Right ventricle myocardium inferior (tissue), 1 donor: Measurements from ENCODE around the gene ANKRD44. TPM values are rescaled to one million over a fixed set of nuclear protein-coding genes. Genes with fewer than 3 reads are reported as not detected.

Experiments used
- ATAC-seq: fragments of 200-7000 bp; cut with Tn5 transposase; one replicate; pipeline ENCODE4 v1.9.1; 2020; ENCODE audit warnings: mild to moderate bottlenecking, moderate library complexity
- DNase-seq: peaks from one replicate; pipeline ENCODE4 v3.0.0; 2021; ENCODE audit errors: missing footprints
- intact Hi-C: fragments of 100-400 bp; cut with DNase I; formaldehyde crosslinking; loops from one replicate; pipeline ENCODE4 v1.11.0; 2022
- total RNA-seq: library from RNA; stranded (reverse); fragmentation: NEBNext Ultra II Directional; extraction: Animal tissue kit (Norgen Biotek cat#: 25700); gene quantifications from one replicate; pipeline ENCODE4 v1.2.1, GENCODE V29; 2021
- donor health status: DM: no; HTN: yes; CAD: no; lungs with severe emphysema.

The ANKRD44 gene
- total RNA-seq, 1 donor from 2014 or later, result 10.5 TPM

GRCh38 chr2:197201874-197202273 lies 108.7 kb downstream of the ANKRD44 start:
- no peak for DNase-seq
- no peak for ATAC-seq
- intact Hi-C loops, result no loop called here

- DNase-seq, result no peak
- ATAC-seq, result no peak
- intact Hi-C loops, result no loop called here
Observed at GRCh38 chr2:197200762-197201058, 109.9 kb downstream of the ANKRD44 start.

GRCh38 chr2:197200051-197200761 lies 110.4 kb downstream of the ANKRD44 start:
- intact Hi-C loops, result no loop called here
- DNase-seq (no peak), ATAC-seq (no peak)

GRCh38 chr2:197198890-197199289 lies 111.7 kb downstream of the ANKRD44 start:
- intact Hi-C loops, result no loop called here
- ATAC-seq, result peak; percentile 73
- peak; percentile 71 for DNase-seq

GRCh38 chr2:197197895-197198311 lies 112.7 kb downstream of the ANKRD44 start:
- no peak for DNase-seq
- no peak for ATAC-seq
- intact Hi-C loops, result no loop called here

- intact Hi-C loops, result no loop called here
- no peak for ATAC-seq
- no peak for DNase-seq
Observed at GRCh38 chr2:197196541-197197180, 113.9 kb downstream of the ANKRD44 start.

- DNase-seq, result no peak
- ATAC-seq, result no peak
- intact Hi-C loops, result loop anchor here (2.0 kb wide), 1 partner anchor 83 kb away; no protein-coding TSS in a partner anchor
Observed at GRCh38 chr2:197195518-197195917, 115.1 kb downstream of the ANKRD44 start.

GRCh38 chr2:197191940-197192322 lies 118.6 kb downstream of the ANKRD44 start:
- intact Hi-C loops, result loop anchor here (1.0 kb wide), 2 partner anchors 118 to 186 kb away; partner anchors contain the start of gene ANKRD44
- ATAC-seq (no peak), DNase-seq (no peak)

- ATAC-seq (no peak), DNase-seq (no peak)
- intact Hi-C loops, result loop anchor here (1.0 kb wide), 1 partner anchor 187 kb away; no protein-coding TSS in a partner anchor
Observed at GRCh38 chr2:197191177-197191939, 119.2 kb downstream of the ANKRD44 start.

GRCh38 chr2:197190100-197190432 lies 120.5 kb downstream of the ANKRD44 start:
- DNase-seq (no peak), ATAC-seq (no peak)
- intact Hi-C loops, result no loop called here

GRCh38 chr2:197189426-197190099 lies 121.0 kb downstream of the ANKRD44 start:
- DNase-seq (no peak), ATAC-seq (no peak)
- intact Hi-C loops, result no loop called here

- intact Hi-C loops, result no loop called here
- no peak for DNase-seq
- no peak for ATAC-seq
Observed at GRCh38 chr2:197185676-197186075, 124.9 kb downstream of the ANKRD44 start.

GRCh38 chr2:197184959-197185586 lies 125.5 kb downstream of the ANKRD44 start:
- ATAC-seq (peak; percentile 96), DNase-seq (peak; percentile 89)
- intact Hi-C loops, result no loop called here

GRCh38 chr2:197183355-197183754 lies 127.2 kb downstream of the ANKRD44 start:
- intact Hi-C loops, result no loop called here
- ATAC-seq (no peak), DNase-seq (no peak)

- DNase-seq (no peak), ATAC-seq (no peak)
- intact Hi-C loops, result no loop called here
Observed at GRCh38 chr2:197182668-197183067, 127.9 kb downstream of the ANKRD44 start.

GRCh38 chr2:197181491-197181890 lies 129.1 kb downstream of the ANKRD44 start:
- no peak for DNase-seq
- ATAC-seq, result no peak
- intact Hi-C loops, result no loop called here

GRCh38 chr2:197179744-197180498 lies 130.7 kb downstream of the ANKRD44 start:
- intact Hi-C loops, result no loop called here
- no peak for DNase-seq

GRCh38 chr2:197176522-197176921 lies 134.1 kb downstream of the ANKRD44 start:
- ATAC-seq (no peak), DNase-seq (no peak)
- intact Hi-C loops, result no loop called here

More at GRCh38 chr2:197179744-197180498, 130.7 kb downstream of the ANKRD44 start:
- peak; percentile 65 for ATAC-seq
